Glutamatergic neuron (in vitro differentiated cells): ENCODE measurements around the gene KLRC2. TPM values are rescaled to one million over a fixed set of nuclear protein-coding genes. Genes with fewer than 3 reads are reported as not detected.
"Not testable (repeated sequence)": the region's sequence is repeated elsewhere in the genome, so short reads cannot be mapped to it uniquely, and the experiment has no call there.

ENCODE experiments used
- DNase-seq: peaks from one replicate; pipeline ENCODE4 v3.0.0; 2022
- H3K27ac Mint-ChIP-seq: one replicate; pipeline ENCODE4 v1.8.0; 2020; ENCODE audit warnings: mild to moderate bottlenecking, mixed read lengths, inconsistent platforms; ENCODE audit not compliant: unreplicated experiment
- H3K27me3 Mint-ChIP-seq: one replicate; pipeline ENCODE4 v1.8.0; 2020; ENCODE audit warnings: mild to moderate bottlenecking, moderate library complexity, mixed read lengths, inconsistent platforms; ENCODE audit not compliant: unreplicated experiment
- H3K36me3 Mint-ChIP-seq: one replicate; pipeline ENCODE4 v1.8.0; 2020; ENCODE audit warnings: mild to moderate bottlenecking, mixed read lengths, inconsistent platforms; ENCODE audit not compliant: unreplicated experiment
- H3K4me1 Mint-ChIP-seq: one replicate; pipeline ENCODE4 v1.8.0; 2020; ENCODE audit warnings: mild to moderate bottlenecking, low read depth, mixed read lengths, inconsistent platforms; ENCODE audit not compliant: unreplicated experiment
- H3K4me3 Mint-ChIP-seq: one replicate; pipeline ENCODE4 v1.8.0; 2020; ENCODE audit warnings: mild to moderate bottlenecking, mixed read lengths, inconsistent platforms; ENCODE audit not compliant: unreplicated experiment
- H3K9me3 Mint-ChIP-seq: one replicate; pipeline ENCODE4 v1.8.0; 2020; ENCODE audit warnings: mild to moderate bottlenecking, moderate library complexity, mixed read lengths, inconsistent platforms; ENCODE audit not compliant: unreplicated experiment
- CTCF ChIP-seq: fragments of 200-600 bp; sonication (generic); IDR thresholded peaks from one replicate; pipeline ENCODE4 v1.5.0; 2021; ENCODE audit not compliant: partially characterized antibody, unreplicated experiment
- total RNA-seq: library from RNA; stranded (reverse); fragmentation: NEBNext Ultra II Directional; extraction: Animal tissue kit (Norgen Biotek cat#: 25700); gene quantifications from one replicate; pipeline ENCODE4 v1.2.1, GENCODE V29; 2021; ENCODE audit not compliant: unreplicated experiment

The KLRC2 gene
- total RNA-seq, 1 donor from 2014 or later = not detected

GRCh38 chr12:10395390-10395998 lies 40.3 kb downstream of the KLRC2 start:
- no peaks in the 10 kb centered on the region for H3K27me3 Mint-ChIP-seq
- TF ChIP-seq CTCF = no peak
- DNase-seq = no peak
- no peaks in the 10 kb centered on the region for H3K36me3 Mint-ChIP-seq
- H3K4me3 Mint-ChIP-seq = no peak overlapping the region
- no peaks in the 10 kb centered on the region for H3K9me3 Mint-ChIP-seq
- H3K27ac Mint-ChIP-seq = no peak overlapping the region
- no peaks in the 10 kb centered on the region for H3K4me1 Mint-ChIP-seq

- H3K4me1 Mint-ChIP-seq, H3K27ac Mint-ChIP-seq, H3K4me3 Mint-ChIP-seq, H3K9me3 Mint-ChIP-seq, DNase-seq, H3K27me3 Mint-ChIP-seq, H3K36me3 Mint-ChIP-seq: not testable (repeated sequence)
These were observed 41.2 kb downstream of the KLRC2 start for GRCh38 chr12:10394531-10395152.

GRCh38 chr12:10393291-10393690 lies 42.5 kb downstream of the KLRC2 start:
- H3K9me3 Mint-ChIP-seq = no peaks in the 10 kb centered on the region
- H3K4me3 Mint-ChIP-seq = no peak overlapping the region
- H3K36me3 Mint-ChIP-seq = no peaks in the 10 kb centered on the region
- no peak for DNase-seq
- H3K27ac Mint-ChIP-seq = no peak overlapping the region
- no peaks in the 10 kb centered on the region for H3K4me1 Mint-ChIP-seq
- TF ChIP-seq CTCF = no peak
- H3K27me3 Mint-ChIP-seq = no peaks in the 10 kb centered on the region

GRCh38 chr12:10392394-10392930 lies 43.3 kb downstream of the KLRC2 start:
- Mint-ChIP-seq H3K4me3 (no peak overlapping the region), H3K4me1 (no peaks in the 10 kb centered on the region), H3K27ac (no peak overlapping the region), H3K9me3 (no peaks in the 10 kb centered on the region), H3K27me3 (no peaks in the 10 kb centered on the region), H3K36me3 (no peaks in the 10 kb centered on the region)
- no peak for DNase-seq
- TF ChIP-seq CTCF = no peak

- DNase-seq, H3K4me3 Mint-ChIP-seq, H3K9me3 Mint-ChIP-seq, H3K36me3 Mint-ChIP-seq, H3K4me1 Mint-ChIP-seq, H3K27ac Mint-ChIP-seq, H3K27me3 Mint-ChIP-seq: not testable (repeated sequence)
These were observed 44.8 kb downstream of the KLRC2 start for GRCh38 chr12:10390991-10391390.

GRCh38 chr12:10389904-10390303 lies 45.9 kb downstream of the KLRC2 start, which contains the start of gene KLRK1:
KLRK1 (minus strand) TSS chr12:10390041; CDS start chr12:10388810, 1,231 bp downstream.
- H3K27ac Mint-ChIP-seq = no peak within 1 kb of the TSS
- DNase-seq = no peak
- TF ChIP-seq CTCF = no peak
- no peaks in the 10 kb centered on the region for H3K36me3 Mint-ChIP-seq
- H3K4me3 Mint-ChIP-seq = no peak within 1 kb of the TSS
- H3K27me3 Mint-ChIP-seq = no peaks in the 10 kb centered on the region
- no peaks in the 10 kb centered on the region for H3K4me1 Mint-ChIP-seq
- no peaks in the 10 kb centered on the region for H3K9me3 Mint-ChIP-seq
